Measurements from ENCODE around the gene SCFD2.
"Not testable (repeated sequence)": the region's sequence is repeated elsewhere in the genome, so short reads cannot be mapped to it uniquely, and the experiment has no call there.

The SCFD2 gene

DNA sequence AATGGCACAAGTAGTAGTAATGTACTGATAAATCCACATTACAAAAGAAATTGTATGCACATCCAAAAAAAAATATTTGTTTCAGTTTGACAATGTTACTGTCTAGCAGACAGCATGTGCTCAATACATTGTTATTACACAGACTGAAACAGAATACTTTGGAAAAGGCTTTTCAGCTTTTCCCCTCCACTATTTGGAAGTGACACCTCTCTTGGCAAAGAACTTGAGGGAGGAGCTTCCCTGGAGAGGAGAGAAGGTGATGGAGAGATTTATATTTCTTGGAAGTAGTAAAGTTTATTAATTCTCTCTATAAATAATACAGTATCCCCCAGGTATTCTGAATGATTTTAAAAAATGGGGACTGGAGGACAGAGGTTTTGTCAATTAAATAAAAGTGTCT lies 131.8 kb downstream of the SCFD2 start:
- TF ChIP-seq, protein P1, sequence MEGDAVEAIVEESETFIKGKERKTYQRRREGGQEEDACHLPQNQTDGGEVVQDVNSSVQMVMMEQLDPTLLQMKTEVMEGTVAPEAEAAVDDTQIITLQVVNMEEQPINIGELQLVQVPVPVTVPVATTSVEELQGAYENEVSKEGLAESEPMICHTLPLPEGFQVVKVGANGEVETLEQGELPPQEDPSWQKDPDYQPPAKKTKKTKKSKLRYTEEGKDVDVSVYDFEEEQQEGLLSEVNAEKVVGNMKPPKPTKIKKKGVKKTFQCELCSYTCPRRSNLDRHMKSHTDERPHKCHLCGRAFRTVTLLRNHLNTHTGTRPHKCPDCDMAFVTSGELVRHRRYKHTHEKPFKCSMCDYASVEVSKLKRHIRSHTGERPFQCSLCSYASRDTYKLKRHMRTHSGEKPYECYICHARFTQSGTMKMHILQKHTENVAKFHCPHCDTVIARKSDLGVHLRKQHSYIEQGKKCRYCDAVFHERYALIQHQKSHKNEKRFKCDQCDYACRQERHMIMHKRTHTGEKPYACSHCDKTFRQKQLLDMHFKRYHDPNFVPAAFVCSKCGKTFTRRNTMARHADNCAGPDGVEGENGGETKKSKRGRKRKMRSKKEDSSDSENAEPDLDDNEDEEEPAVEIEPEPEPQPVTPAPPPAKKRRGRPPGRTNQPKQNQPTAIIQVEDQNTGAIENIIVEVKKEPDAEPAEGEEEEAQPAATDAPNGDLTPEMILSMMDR (IDR thresholded peaks at IDR 0.05; ENCODE audit: extremely low read depth, missing control alignments), result no peak
- DNase-seq (ENCODE audit: low spot score), result no peak

DNA sequence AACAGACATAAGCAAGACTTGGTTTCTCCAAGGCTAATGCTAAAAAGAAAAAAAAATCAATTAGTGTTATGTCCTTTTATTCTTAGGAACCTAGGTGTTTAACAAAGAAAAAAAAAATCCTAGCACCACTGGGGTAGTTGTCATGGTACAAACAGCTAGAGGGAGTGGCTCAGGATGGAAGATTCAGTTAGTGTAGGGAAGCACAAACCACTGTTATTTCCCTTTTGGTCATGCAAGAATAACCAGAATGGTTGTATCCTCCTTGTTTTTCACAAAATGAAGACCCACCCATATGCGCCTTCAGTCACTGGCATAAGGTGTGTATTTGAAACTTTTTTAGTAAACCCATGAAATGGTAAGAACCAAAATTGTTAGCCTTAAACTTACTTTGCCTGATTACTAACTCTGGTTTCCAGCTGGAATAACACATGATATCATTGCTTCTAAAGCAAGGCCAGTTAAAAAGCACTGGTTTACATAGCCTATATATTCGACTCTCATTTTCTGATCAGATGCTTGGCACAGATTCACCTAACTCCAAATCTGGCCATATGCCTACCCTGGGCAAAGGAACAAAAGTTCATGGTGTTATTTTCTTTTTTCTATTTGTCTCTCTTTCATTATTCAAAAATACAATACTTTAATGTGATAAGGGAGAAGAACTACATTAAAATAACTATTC lies 132.6 kb downstream of the SCFD2 start:
- no peak for DNase-seq (ENCODE audit: low spot score)
- TF ChIP-seq, protein P1 (IDR thresholded peaks at IDR 0.05; ENCODE audit: extremely low read depth, missing control alignments), result no peak

DNA sequence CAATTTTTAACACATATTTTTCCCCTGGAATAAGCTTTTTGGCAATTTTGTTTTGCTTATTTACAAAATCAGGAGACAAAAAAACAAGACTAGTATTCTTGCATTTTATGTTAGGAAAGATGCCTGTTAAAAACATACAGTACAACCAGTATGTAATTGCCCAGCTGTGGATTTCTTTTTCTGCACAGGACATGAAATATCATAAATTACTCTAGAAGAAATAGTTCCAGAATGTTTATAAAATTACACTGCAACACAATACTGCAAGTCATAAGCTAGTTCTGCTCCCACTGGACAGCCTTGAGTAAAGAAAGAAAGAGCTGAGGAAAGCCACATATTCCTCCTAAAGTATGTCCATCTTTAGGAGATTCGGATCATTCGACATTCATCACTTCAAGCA lies 133.5 kb downstream of the SCFD2 start:
- no peak for DNase-seq (ENCODE audit: low spot score)

DNA sequence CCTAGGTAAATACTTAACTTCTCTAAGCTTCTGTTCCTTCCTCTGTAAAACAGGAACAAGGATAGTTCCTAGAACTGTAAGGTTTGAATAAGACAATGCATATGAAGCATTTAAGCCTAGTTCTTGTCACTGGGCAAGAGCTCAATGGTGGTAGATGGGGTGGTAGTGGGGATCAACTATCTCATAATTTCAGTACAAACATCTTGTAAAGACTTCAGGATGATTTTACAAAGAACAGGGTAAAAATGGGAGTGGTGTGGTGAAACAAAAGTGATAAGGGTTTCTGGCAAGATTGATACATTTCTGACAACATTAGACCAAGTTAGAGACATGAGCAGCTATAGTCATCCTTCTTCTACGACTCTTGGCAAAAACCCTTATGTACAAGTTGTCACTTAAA lies 137.8 kb downstream of the SCFD2 start:
- TF ChIP-seq, protein P1 (IDR thresholded peaks at IDR 0.05; ENCODE audit: extremely low read depth, missing control alignments), result no peak
- no peak for DNase-seq (ENCODE audit: low spot score)

More for the DNA sequence above, 133.5 kb downstream of the SCFD2 start:
- TF ChIP-seq, protein P1 (IDR thresholded peaks at IDR 0.05; ENCODE audit: extremely low read depth, missing control alignments), result no peak

DNA sequence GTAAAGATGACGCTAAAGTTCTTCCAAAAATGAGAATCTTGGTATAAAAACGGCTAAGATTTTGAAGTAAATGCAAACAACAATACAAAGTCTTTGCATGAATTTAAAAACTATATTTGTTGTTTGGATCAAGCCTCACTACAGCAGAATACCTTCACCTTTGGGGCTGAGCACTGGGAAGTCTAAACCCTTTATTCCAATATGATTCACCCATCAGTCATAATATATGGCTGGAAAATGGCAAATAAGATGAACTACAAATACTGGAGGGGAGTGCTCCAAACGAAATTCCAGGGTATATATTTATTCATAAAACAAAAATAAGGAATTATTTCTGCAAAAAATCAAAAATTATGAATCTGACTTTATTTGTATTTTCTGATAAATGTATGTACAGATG lies 138.4 kb downstream of the SCFD2 start:
- no peak for DNase-seq (ENCODE audit: low spot score)
- TF ChIP-seq, protein P1 (IDR thresholded peaks at IDR 0.05; ENCODE audit: extremely low read depth, missing control alignments), result no peak

DNA sequence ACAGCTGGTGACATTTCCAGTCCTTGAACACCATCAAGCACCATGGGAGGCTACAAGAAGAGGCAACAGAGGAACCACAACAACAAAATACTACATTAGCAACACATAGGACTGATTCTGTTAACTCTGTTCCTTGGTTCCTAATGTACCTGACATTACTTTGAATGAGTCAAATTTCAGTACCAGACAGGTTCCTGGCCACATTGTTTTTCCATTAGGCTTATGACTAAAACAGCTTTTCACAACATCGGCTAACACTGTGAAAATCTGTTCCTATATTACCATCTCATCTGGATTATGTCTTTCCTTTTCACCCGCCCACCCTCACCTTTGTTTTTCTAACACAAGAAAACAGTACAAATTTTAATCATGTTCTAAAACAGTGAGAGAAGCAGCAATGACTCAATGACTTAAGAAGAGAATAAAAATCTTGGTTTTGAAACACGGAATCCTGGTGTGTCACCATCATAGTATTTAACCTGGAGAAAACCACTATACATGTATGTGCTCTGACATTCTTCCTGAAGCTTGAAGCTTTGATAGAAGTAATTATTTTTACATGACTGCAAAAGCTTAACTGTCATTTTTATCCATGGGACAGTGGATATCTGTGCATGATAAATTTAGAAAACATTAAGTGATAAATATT lies 143.9 kb downstream of the SCFD2 start:
- DNase-seq (ENCODE audit: low spot score), result no peak
- TF ChIP-seq, protein P1 (IDR thresholded peaks at IDR 0.05; ENCODE audit: extremely low read depth, missing control alignments), result no peak

DNA sequence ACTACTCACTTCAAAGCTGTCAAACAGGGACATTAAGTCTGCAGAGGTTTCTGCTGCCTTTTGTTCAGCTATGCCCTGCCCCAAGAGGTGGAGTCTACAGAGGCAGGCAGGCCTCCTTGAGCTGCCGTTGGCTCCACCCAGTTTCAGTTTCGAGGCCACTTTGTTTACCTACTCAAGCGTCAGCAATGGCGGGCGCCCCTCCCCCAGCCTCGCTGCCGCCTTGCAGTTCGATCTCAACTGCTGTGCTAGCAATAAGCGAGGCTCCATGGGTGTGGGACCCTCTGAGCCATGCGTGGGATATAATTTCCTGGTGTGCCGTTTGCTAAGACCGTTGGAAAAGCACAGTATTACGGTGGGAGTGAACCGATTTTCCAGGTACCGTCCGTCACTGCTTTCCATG lies 146.7 kb downstream of the SCFD2 start:
- DNase-seq (ENCODE audit: low spot score), result not testable (repeated sequence)

DNA sequence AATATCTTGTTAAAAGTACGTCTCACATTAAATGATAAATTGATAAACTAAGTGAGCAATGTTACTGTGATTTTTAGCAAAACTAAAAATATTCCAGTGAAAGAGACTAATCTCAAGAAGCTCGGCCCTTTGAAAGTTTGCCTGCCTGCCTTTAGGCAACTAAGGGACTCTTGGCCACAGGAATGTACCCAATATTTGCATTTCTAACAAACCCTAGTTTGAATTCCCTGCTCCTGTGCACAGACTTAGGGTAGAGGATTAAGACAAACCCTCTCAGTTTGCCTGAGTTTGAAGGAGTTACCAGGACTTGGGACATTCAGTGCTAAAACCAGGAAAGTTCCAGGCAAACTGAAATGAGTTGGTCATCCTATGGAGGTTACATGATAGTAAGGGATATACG lies 157.1 kb downstream of the SCFD2 start:
- TF ChIP-seq, protein P1 (IDR thresholded peaks at IDR 0.05; ENCODE audit: extremely low read depth, missing control alignments), result no peak
- DNase-seq (ENCODE audit: low spot score), result no peak
